Measurements from ENCODE around the gene CAMTA1. TPM values are rescaled to one million over a fixed set of nuclear protein-coding genes. Genes with fewer than 3 reads are reported as not detected.

Gene CAMTA1
- total RNA-seq, 3 donors from 2014 or later, result 73.4 to 114 (median 82.6) TPM

GRCh38 chr1:7674972-7675371 lies 889.7 kb downstream of the CAMTA1 start:
- intact Hi-C loops (cut with DNase I, micrococcal nuclease), result no loop called here
- Histone ChIP-seq H3K36me3 (ENCODE audit: low read depth) (no peaks in the 10 kb centered on the region), H3K9me3 (no peaks in the 10 kb centered on the region), H3K4me1 (ENCODE audit: low read depth) (peaks cover 16% of the 10 kb centered on the region), H3K4me3 (no peak overlapping the region)
- TF ChIP-seq CTCF (IDR thresholded peaks at IDR 0.05), result no peak
- no peak for ATAC-seq
- no peak for DNase-seq

GRCh38 chr1:7675431-7676273 lies 890.4 kb downstream of the CAMTA1 start:
- TF ChIP-seq CTCF (IDR thresholded peaks at IDR 0.05), result no peak
- Histone ChIP-seq H3K9me3 (no peaks in the 10 kb centered on the region), H3K4me1 (ENCODE audit: low read depth) (peaks cover 17% of the 10 kb centered on the region), H3K36me3 (ENCODE audit: low read depth) (no peaks in the 10 kb centered on the region), H3K4me3 (no peak overlapping the region)
- intact Hi-C loops (cut with DNase I, micrococcal nuclease), result no loop called here
- ATAC-seq (no peak), DNase-seq (peak in 2 of 3 donors; percentile 13 to 37)

GRCh38 chr1:7676274-7676945 lies 891.2 kb downstream of the CAMTA1 start:
- DNase-seq (peak in 1 of 3 donors; percentile 37), ATAC-seq (no peak)
- intact Hi-C loops (cut with DNase I, micrococcal nuclease), result no loop called here
- H3K4me3 ChIP-seq, result no peak overlapping the region
- no peaks in the 10 kb centered on the region for H3K36me3 ChIP-seq (ENCODE audit: low read depth)
- peaks cover 17% of the 10 kb centered on the region for H3K4me1 ChIP-seq (ENCODE audit: low read depth)
- no peak for TF ChIP-seq CTCF (IDR thresholded peaks at IDR 0.05)
- H3K9me3 ChIP-seq, result no peaks in the 10 kb centered on the region

- intact Hi-C loops (cut with DNase I, micrococcal nuclease), result no loop called here
- no peak for TF ChIP-seq CTCF (IDR thresholded peaks at IDR 0.05)
- H3K36me3 ChIP-seq (ENCODE audit: low read depth), result no peaks in the 10 kb centered on the region
- H3K4me1 ChIP-seq (ENCODE audit: low read depth), result peaks cover 17% of the 10 kb centered on the region
- ATAC-seq (no peak), DNase-seq (peak in 1 of 3 donors; percentile 7)
- H3K4me3 ChIP-seq, result no peak overlapping the region
- no peaks in the 10 kb centered on the region for H3K9me3 ChIP-seq
Measured at GRCh38 chr1:7677111-7677510, 891.9 kb downstream of the CAMTA1 start.

GRCh38 chr1:7677815-7678214 lies 892.6 kb downstream of the CAMTA1 start:
- H3K36me3 ChIP-seq (ENCODE audit: low read depth), result no peaks in the 10 kb centered on the region
- intact Hi-C loops (cut with DNase I, micrococcal nuclease), result no loop called here
- DNase-seq (peak in 1 of 3 donors; percentile 25), ATAC-seq (no peak)
- no peak overlapping the region for H3K4me3 ChIP-seq
- H3K9me3 ChIP-seq, result no peaks in the 10 kb centered on the region
- TF ChIP-seq CTCF (IDR thresholded peaks at IDR 0.05), result no peak
- H3K4me1 ChIP-seq (ENCODE audit: low read depth), result peaks cover 17% of the 10 kb centered on the region

Data from mucosa of descending colon (tissue), 3 donors.